ENCODE results near the gene WDR83. TPM values are rescaled to one million over a fixed set of nuclear protein-coding genes. Genes with fewer than 3 reads are reported as not detected.
"Not testable (repeated sequence)": the region's sequence is repeated elsewhere in the genome, so short reads cannot be mapped to it uniquely, and the experiment has no call there.

WDR83 gene
- polyA plus RNA-seq, 12 donors = 6.7 to 16.7 (median 9.9) TPM; not detected in 1

DNA sequence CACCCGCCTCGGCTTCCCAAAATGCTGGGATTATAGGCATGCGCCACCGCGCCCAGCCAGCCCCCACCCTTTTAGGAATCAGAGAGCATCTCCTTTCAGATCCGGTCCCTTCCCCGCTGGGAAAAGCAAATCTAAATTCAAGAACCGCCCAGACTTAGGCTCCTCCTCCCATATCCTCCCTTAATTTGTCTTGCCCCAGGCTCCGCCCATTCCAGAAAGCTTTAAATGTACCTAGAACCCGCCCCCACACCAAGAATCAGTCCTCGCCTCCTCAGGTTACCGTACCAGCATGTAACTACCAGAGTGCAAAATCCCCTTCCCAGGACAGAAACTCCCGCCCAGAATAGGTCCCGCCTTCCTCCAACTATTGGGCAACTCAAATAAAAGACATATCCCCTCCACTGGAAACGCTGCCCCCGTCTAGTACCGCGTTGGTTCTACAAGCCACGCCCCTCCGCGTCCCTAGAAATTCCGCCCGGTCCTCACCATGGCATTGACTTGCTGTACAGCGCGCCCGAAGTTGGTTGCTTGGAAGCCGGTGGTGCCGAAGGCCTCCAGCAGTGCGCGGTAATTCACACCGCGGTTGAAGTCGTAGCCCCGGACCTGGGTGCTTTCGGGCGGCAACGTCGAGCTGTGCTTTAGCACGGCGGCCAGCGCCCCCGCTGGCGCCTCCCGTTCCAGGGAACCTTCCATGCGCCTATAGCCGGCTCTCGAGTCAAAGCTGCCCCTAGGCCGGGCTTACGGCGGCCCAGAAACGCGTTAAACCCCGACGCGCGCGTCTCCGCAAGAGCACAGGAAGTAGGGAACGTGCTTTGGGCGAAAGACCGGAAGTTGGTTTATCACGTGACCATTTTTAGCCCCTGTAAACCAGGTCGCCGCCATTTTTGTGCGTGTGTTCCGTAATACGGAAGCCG is 14.7 kb downstream of the WDR83 start, which contains the start of gene DHPS:
Gene DHPS (minus strand): TSS at position 807 of the 914 bp plus-strand sequence. CDS start 114 bp downstream, at position 693.
- DNase-seq = peak; percentile 97

DNA sequence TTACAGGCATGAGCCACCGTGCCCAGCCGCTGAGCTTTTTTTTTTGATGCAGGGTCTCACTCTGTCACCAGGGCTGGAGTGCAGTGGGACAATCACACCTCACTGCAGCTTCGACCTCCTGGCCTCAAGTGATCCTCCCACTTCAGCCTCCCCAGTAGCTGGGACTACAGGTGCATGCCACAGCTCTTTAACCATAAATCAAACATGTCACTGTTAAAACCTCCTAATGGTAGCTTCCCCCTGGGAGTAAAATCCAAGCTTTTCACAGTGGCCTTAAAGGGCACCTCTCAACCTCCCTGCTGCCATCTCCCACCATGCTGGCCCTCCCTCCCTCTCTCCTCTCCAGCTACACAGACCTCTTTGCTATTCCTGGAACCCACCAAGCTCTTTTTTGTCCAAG is 19.2 kb downstream of the WDR83 start:
- DNase-seq = no peak

DNA sequence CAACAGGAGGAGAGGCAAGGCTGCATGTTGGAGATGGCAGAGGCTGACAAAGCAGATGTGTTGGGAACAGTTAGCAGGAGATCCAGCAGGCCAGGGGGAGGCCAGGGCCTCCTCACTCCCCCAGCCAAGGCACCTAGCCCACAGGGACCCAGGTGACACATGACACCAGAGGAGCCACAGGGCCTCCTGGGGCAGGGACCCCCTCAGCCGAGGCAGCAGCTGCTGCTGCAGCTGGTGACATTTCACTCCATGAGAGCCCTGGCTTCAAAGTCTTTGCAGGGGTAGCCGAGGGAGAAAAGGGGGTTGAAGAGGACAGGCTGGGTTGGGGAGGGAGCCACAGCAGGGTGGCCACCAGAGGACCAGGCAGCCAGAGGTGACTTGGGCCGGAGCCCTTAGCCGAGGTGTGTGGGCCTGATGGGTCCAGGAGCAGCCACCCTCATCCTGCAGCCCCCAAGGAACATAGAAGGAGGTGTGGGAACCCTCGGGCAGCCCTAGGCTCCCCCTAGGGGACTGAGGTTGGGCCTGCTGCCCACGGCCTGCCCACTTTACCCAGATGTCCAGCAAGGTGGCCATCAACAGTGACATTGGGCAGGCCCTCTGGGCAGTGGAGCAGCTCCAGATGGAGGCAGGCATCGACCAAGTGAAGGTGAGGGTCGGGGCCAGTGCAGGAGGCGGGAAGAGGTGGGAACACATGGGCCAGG is 21.0 kb downstream of the WDR83 start, which contains the start of gene GNG14:
Gene GNG14 (plus strand): TSS at position 503 of the 701 bp plus-strand sequence. CDS start 51 bp downstream, at position 554.
- DNase-seq = no peak

DNA sequence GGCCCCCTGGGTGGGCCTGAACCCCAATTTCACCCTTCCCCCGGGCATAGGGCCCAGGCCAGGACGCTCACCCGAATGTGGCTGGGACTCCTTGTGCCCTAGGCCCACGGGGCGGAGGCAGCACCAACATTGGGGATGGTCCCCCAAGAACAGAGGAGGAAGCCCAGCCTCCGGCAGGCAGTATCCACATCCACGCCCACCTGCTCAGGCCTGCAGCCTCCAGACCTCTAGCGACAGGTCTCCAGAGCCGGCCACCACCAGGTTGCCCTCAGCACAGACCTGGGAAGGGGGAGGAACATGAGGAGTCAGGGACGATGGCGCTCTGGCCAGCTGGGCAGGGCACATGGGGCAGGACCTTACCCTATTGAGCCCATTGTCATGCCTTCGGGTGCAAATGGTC is 22.4 kb downstream of the WDR83 start:
- no peak for DNase-seq

DNA sequence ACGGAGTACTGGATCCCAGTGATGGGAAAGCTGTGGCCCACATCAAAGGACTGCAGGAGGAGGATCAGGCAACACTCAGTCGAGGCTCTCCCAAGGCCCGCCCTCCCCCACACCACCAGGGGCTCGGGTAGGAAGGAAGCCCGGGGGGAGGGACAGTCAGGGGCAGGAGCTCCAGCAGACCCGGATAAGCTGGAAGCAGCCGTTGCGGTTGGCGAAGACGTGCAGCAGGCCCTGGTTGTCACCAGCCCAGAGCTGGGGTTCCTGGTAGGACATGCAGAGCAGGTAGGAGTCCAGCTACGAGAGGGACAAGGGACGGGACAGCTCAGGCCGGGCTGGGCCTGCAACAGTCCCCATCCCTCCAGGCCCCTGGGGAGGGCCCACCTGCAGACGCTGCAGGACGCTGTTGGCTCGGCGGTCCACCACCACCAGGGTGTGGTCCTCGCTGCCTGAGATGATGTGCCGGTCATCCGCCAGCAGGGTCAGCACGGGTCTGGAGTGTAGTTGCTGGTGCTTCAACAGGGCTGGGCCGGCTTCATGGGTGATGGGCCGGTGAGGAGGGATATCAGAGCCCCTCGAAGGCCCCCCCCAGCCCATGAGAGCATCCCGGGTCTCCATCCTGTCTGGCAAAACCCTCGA is 23.1 kb downstream of the WDR83 start:
- no peak for DNase-seq

DNA sequence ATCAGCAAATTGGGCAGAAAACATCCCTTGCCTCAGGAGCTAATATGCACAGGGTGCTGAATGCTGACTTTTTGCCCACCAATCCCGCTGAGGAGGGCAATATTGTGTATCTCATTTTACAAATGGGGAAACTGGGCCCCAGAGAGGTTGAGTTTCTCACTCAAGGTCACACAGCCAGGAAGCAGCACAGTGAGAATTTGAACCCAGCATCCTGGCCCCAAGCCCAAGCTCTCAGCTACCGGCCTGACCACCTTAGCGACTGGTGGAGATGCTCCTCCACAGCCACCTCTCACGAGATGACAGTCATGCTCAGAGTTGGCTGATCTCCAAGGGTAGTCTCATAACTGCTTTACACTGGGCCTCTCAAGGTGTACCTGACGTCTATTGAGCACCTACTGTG is 26.4 kb downstream of the WDR83 start:
- DNase-seq = no peak

DNA sequence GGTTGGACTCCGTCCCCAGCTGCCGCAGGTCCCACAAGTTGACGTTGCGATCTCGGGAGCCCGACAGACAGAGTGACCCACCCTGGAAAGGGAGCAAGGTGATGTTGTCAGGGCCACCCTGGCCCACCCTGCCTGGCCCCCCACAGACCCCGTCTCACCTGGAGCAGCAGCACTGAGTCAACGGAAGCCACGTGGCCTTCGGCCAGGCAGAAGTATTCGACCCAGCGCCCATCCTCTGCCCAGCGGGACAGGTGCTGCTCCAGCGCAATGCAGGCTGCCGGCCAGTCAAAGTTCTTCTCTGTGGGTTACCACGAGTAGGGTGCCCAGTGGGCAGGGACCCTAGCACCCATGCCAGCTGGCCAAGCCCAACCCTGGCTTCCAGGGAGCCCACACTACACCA is 28.0 kb downstream of the WDR83 start:
- no peak for DNase-seq

DNA sequence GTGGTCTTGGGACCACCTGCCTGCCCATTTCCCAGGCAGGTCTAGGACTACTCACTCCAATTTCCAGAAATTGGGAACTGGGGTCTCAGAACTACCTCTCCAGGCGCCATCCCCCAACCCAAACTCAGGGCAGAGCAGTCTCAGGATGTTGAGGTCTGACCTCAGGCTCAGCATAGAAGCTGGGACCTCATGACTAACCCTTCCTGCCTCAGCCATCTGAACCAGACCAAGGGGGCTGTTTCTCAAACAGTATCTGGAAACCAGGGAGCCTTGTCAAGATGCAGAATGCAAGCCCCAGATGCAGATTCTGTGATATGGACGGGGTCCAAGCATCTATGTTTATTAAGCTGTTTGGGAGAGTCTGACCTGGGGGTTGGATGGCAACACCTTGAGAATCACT is 28.5 kb downstream of the WDR83 start:
- DNase-seq = no peak

DNA sequence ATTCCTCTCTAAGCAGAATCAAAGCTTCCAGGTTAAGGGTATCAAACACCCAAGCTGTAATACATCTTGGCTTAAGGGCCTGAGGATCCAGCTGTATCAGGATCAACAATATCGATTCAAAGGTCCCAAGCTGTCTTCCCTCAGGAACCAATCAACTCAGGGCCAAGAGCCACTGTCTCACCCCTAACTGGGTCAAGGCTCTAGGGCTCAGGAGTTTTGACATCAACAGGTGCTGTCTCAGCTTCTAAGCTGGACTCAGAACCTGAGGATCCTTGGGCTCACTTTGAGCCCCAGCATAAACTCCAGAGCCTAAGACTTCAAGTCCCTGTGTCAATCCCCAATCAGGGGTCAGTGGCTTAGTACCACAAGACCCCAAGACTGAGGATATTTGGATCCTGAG is 28.9 kb downstream of the WDR83 start:
- DNase-seq = no peak

DNA sequence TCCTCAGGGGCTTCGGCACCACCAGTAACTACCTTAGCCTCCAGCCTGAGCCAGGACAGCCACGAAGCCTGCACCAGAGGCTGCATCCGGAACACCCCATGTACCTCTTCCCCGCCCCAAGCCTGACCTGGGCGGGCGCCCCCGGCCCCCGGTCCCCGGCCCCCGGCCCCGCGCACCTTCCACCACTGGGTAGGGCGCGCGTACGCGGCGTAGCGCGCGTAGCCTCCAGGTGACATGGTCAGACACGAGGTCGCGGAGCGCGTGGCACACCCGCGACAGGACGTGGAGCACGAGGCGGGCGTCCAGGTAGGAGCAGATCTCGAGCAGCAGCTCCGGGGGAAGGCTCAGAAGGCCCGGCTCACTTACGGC is 29.4 kb downstream of the WDR83 start:
- no peak for DNase-seq

DNA sequence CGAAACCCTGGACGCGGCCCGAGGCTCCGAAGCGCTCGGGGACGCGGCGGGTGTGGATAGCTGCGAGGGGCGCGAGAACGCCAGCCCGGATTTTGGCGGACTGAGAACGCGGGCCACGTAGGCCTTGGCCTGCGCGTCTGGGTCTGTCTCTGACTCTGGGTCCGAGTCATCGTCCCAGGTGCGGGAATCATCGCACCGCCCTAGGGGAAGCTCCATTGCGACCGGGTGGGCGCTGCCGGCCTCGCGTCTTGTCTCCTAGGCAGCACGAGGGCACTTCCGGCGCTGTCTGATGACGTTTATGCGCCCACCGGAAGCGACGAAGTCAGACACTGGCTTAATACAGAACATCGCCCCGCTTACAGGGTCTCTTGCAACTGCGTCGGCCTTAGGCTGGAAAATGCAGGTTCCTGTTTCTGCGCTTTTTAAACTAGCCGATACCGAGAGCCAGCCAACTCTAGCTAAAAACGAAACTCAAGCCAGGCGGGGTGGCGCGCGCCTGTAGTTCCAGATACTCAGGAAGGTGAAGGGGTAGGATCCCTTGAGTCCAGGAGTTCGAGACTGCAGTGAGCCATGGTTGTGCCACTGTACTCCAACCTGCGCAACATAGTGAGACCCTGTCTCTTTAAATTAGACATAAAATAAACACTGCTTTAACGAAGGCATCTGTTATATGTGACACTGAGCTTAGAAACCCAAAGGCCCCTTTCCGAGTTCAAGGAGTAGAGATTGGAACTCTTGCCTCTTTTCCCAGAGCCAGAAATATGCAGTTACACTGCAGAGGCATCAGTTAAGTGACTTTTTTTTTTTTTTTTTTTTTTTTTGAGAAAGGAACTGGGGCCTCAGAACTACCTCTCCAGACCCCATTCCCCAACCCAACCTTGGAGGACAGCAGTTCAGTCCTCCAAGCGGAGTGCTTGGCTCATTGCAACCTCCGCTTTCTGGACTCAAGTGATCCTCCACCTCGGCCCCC is 30.0 kb downstream of the WDR83 start, which contains the start of gene FBXW9:
Gene FBXW9 (minus strand): TSS at position 266 of the 970 bp plus-strand sequence. CDS start 50 bp downstream, at position 216.
- DNase-seq = peak; percentile 98

DNA sequence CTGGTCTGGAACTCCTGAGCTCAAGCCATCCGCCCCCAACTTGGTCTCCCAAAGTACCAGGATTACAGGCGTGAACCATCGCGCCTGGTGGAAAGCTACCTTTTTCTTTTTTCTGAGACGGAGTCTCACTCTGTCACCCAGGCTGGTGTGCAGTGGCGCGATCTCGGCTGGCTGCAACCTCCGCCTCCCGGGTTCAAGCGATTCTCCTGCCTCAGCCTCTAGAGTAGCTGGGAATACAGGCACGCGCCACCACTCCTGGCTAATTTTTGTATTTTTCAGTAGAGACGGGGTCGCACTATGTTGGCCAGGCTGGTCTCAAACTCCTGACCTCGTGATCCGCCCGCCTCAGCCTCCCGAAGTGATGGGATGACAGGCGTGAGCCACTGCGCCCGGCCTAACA is 30.8 kb downstream of the WDR83 start:
- not testable (repeated sequence) for DNase-seq

DNA sequence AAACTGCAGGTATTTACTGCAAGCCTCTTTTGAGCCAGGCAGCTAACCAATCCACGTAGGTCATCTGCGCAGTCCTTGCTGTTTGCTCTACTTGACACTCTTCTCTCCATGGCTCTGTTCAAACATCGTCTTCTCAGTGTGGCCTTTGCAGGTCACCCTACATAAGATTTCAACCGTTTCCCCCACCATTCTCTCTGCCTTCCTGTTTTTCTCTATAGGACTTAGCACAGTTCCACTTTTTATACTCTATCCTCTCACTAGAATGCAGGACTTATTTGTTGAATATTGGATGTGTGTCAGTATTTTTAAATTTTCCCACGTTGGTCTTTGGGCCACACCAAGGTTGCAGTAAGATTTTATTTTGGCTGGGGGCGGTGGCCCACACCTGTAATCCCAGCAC is 31.5 kb downstream of the WDR83 start:
- DNase-seq = no peak

DNA sequence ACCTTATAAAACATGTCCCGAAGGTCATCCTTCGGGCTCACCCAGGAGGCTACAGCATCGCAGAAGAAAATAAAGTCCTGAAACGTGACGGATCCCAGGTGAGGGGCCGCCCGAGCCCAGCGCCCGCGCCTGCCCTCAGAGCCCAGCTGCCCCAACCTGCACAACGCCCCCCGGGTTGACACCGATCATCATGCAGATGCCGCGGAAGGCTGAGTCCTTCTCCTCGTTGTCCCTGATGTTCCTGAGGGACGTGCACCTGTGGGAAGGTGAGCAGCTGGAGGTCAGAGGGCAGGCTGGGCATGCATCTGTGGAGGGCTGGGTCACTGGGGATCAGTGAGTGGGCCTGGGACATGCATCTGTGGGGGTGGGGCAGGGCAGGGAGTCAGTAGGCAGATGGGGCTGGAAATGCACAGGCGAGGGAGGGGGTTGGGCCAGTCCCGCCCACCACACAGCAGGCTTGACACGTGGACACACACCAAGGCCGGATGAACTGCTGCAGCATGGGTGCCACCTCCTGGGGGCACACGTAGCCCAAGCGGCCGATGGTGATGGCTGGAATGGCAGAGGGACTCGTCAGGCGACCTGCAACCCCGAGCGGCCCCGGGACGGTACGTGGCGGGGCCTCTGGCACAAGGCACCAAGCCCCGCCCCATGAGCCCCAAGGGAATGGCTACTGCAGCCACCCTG is 35.1 kb downstream of the WDR83 start:
- no peak for DNase-seq

DNA sequence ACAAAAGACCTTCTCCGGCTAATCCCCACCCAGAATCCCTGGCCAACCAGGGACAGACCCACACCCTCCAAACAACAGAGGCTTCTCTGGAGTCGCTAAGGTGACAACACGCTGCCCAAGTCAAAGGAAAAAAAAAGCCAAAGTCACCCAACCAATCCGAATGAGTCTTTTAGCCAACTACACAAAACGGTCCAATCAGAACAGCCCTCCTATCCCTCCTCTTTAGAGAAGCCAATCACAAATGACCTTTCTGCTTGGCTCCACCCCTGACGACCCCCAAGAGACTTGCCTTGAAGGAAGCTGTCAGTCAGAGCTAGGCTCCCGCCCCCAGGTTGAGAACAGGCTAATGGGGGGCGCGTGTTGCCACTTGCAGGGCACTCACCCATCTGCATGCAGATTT is 36.4 kb downstream of the WDR83 start:
- peak; percentile 41 for DNase-seq

DNA sequence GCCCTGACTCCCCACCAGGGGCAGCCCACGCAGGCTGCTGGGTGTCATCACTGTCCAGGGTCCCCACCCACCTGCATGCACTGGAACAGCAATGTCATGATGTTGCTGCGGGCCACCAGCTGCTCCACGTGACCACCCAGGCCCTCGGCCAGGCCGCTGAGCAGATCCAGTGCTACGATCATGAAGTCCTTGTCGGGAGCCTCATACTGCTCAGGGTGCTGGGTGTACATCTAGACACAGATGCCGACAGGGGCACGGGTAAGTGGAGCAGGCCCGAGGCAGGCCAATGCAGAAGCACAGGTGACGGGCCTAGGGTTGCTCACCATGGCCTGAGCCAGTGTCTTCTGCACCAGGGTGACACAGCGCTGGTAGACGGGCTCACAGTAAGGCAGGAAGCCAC is 38.6 kb downstream of the WDR83 start:
- DNase-seq = no peak

DNA sequence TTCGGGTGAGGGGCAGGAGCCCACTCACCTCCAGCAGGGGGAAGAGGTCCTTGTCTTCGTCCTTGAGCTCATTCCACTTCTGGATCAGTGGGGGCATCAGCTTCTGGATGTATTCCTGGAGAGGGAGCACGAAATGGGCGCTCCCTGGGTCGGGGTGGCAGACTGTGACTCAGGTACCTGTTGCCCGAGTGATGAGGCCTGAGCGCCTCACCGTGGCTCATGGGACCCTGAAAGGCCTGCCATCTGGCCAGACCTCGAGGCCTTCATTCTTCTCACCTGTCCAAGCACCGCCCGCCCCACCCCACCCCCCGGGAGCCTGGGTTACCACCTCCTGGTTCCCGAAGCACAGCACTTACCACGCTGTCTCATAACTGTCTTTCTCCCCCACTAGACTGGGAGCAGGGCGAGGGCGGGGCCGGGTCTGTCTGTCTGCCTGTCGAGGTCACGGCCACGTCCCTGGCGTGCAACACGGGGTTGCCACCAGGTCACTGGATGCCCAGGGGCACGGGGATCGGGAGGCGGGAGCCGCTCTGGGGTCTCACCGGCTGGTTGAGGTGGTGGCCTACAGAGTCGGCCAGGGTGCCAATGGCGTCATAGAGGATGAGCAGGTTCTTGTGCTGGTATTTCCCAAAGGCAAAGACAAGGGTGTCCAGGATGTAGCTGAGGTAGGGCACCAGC is 39.2 kb downstream of the WDR83 start:
- DNase-seq = no peak

DNA sequence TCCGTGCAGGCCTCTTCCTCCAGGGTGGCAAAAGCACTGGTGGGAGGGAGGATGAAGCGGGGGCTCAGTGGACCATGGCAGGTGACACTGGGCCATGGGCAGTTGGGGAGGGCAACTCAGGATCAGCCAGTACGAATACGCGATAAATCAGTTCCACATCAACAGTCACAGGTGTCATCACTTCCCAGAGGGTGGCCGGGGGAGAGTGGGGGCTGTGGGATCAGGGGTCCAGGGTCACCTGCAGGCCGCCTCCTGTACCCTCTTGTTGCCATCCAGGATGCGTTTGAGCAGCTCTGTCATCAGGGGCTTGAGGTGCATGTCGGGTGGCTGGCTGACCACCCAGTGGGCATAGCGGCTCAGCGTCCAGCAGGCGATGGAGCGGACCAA is 39.7 kb downstream of the WDR83 start:
- no peak for DNase-seq

DNA sequence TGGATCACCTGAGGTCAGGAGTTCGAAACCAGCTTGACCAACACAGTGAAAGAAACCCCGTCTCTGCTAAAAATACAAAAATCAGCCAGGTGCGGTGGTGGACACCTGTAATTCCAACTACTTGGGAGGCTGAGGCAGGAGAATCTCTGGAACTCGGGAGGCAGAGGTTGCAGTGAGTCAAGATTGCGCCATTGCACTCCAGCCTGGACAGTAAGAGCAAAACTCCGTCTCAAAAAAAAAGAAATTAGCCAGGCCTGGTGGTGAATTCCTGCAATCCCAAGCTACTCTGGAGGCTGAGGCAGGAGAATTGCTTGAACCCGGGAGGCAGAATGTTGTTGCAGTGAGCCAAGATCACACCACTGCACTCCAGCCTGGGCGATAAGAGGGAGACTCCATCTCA is 42.0 kb downstream of the WDR83 start:
- DNase-seq = no peak

DNA sequence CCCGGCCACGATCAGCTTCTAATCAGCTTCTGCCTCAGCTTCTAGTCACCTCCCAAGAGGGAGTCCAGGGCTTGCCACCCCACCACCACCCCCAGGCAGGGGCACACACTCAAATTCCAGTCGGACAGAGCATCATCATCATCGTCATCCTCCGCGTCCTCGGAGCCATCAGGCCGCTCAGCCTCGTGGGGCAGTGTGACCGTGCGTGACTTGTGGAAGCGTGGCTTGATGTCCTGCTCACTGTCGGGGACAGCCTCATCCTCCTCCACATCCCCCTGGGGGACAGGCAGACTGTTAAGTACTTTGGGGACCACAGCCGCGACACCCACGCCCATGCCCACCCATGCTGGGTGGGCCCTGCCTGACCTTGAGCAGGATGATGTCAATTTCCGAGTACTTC is 44.6 kb downstream of the WDR83 start:
- DNase-seq = no peak
